ENCODE measurements around the gene SPATS2L. TPM values are rescaled to one million over a fixed set of nuclear protein-coding genes. Genes with fewer than 3 reads are reported as not detected.

The SPATS2L gene
- total RNA-seq, 1 donor from 2014 or later = 36.6 TPM

DNA sequence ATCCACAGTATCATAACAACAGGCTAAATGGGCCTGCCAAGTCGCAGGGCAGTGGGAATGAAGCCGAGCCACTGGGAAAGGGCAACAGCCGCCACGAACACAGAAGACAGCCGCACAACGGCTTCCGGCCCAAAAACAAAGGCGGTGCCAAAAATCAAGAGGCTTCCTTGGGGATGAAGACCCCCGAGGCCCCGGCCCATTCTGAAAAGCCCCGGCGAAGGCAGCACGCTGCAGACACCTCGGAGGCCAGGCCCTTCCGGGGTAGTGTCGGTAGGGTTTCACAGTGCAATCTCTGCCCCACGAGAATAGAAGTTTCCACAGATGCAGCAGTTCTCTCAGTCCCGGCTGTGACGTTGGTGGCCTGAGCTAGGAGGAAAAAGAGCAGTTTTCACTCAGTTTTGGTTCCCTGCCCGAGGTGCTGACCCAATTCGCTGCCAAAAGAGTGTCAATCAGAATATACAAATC is 171.2 kb downstream of the SPATS2L start:
- Histone ChIP-seq H3K27ac (no peak overlapping the region), H3K36me3 (peaks cover 26 to 44% of the 10 kb centered on the region in 2 donors), H3K27me3 (no peaks in the 10 kb centered on the region), H3K9me3 (no peaks in the 10 kb centered on the region), H3K4me1 (no peaks in the 10 kb centered on the region), H3K4me3 (no peak overlapping the region)
- DNase-seq (ENCODE audit: low spot score in 2 of 2) = no peak
- no peak for TF ChIP-seq CTCF (IDR thresholded peaks at IDR 0.05)
- intact Hi-C loops (cut with DNase I) = no loop called here

DNA sequence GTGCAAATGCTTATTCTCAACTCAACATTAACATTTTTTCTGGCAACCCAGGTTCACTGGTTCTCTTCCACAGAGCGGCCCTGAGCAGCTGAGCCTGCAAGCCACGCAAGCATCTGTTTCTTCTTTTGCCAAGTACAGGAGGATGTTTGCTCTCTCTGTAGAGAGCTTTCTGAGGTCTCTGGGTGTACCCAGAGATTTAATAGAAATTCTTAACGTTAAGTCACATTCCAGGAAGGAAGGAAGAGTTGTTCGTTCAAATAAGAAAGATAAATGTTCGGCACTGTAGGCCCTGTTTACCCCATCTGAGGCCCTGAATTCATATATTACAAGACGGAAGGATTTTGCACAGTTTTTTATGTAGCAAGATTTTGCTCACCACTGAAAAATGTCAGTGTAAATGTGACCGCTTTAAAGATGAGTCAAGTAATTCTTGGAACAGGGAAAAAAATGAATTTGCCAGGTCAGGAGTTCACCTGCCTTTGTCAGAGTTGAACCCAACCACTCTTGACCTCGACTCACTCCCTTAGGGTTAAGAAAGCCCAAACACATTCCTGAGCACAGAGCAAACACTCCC is 173.3 kb downstream of the SPATS2L start:
- TF ChIP-seq CTCF (IDR thresholded peaks at IDR 0.05) = no peak
- DNase-seq (ENCODE audit: low spot score in 2 of 2) = no peak

DNA sequence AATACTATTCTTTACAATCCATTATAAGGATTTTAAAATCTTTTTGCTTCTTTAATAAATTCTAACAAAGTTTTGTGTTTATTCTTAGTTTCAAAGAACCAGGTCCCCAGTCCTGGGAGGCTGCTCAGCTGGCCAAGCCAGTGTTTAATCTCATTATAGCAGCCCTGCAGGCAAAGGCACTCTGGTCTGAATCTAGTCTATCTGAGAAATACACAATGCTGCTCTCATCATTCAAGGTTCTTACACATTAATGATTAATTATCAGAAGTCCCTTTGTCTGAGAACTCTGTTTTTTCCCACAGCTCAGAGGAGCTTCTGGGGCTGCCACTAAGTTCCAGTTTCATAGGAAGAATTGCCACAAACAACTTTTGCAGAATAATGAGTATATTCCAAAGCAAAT is 175.7 kb downstream of the SPATS2L start:
- DNase-seq (ENCODE audit: low spot score in 2 of 2) = no peak
- intact Hi-C loops (cut with DNase I) = no loop called here
- no peak overlapping the region for H3K4me3 ChIP-seq
- no peaks in the 10 kb centered on the region for H3K27me3 ChIP-seq
- TF ChIP-seq CTCF (IDR thresholded peaks at IDR 0.05) = no peak
- H3K4me1 ChIP-seq = no peaks in the 10 kb centered on the region
- no peaks in the 10 kb centered on the region for H3K9me3 ChIP-seq
- no peak overlapping the region for H3K27ac ChIP-seq
- H3K36me3 ChIP-seq = peaks cover 5 to 12% of the 10 kb centered on the region in 2 donors

More for the DNA sequence above, 173.3 kb downstream of the SPATS2L start:
- intact Hi-C loops (cut with DNase I) = loop anchor here (2.0 kb wide), 1 partner anchor 499 kb away; no protein-coding TSS in a partner anchor
- peaks cover 17 to 30% of the 10 kb centered on the region in 2 donors for H3K36me3 ChIP-seq
- H3K4me1 ChIP-seq = no peaks in the 10 kb centered on the region
- no peaks in the 10 kb centered on the region for H3K9me3 ChIP-seq
- no peaks in the 10 kb centered on the region for H3K27me3 ChIP-seq
- H3K4me3 ChIP-seq = no peak overlapping the region
- H3K27ac ChIP-seq = no peak overlapping the region

- DNase-seq (ENCODE audit: low spot score in 2 of 2) = no peak
- no peak overlapping the region for H3K4me3 ChIP-seq
- no peaks in the 10 kb centered on the region for H3K9me3 ChIP-seq
- no peaks in the 10 kb centered on the region for H3K4me1 ChIP-seq
- intact Hi-C loops (cut with DNase I) = no loop called here
- H3K27ac ChIP-seq = no peak overlapping the region
- TF ChIP-seq CTCF (IDR thresholded peaks at IDR 0.05) = no peak
- H3K27me3 ChIP-seq = no peaks in the 10 kb centered on the region
- no peaks in the 10 kb centered on the region for H3K36me3 ChIP-seq
Measured at GRCh38 chr2:200483729-200484198, 177.3 kb downstream of the SPATS2L start.

- Histone ChIP-seq H3K9me3 (no peaks in the 10 kb centered on the region), H3K4me1 (no peaks in the 10 kb centered on the region), H3K36me3 (peaks cover 5 to 6% of the 10 kb centered on the region in 2 donors), H3K27ac (no peak overlapping the region), H3K4me3 (no peak overlapping the region), H3K27me3 (no peaks in the 10 kb centered on the region)
- TF ChIP-seq CTCF (IDR thresholded peaks at IDR 0.05) = no peak
- intact Hi-C loops (cut with DNase I) = no loop called here
- DNase-seq (ENCODE audit: low spot score in 2 of 2) = no peak
Measured at GRCh38 chr2:200484934-200485333, 178.4 kb downstream of the SPATS2L start.
